NCI-H1417 (cell line): ENCODE measurements around the gene LMO1.
A peak's percentile ranks its signal among the peaks of the same experiment; 100 is the strongest.

Experiments
- DNase-seq, 3 experiments: peaks; one replicate each; lab custom pipeline; 2025; lab: John Stamatoyannopoulos, UW

Gene LMO1

DNA sequence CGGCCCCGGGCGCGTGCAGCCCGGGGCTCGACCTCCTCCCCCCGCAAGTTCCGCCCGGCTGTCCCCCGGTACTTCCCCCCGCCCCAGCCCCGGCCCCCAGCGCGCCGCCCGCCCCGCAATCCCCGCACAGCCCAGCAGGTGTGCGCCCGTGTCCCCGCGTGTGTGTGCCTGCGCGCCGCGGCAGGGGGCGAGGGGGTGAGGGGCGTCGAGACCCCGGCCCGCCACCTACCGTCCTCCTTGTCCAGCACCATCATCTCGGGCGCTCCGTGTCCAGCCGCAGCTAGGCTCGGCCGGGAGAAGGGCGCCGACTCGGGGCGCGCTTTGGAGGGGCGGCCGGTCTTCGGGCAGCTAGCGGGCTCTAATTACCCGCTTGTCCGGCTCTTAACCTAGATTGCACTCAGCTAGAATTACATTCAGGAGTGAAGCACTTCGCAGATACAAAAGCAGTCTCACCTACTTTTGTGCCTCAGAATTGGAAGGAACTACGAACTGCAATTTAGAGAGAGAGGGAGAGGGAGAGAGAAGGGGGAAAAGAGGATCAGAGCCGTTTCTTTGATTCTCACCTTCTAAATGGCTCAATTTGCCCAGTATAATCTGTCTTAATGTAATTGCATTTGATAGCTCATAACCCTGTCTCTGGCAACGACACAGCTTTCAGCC is 439 bp downstream of the LMO1 start:
- peak; percentile 44 to 82 (median 79) for DNase-seq

DNA sequence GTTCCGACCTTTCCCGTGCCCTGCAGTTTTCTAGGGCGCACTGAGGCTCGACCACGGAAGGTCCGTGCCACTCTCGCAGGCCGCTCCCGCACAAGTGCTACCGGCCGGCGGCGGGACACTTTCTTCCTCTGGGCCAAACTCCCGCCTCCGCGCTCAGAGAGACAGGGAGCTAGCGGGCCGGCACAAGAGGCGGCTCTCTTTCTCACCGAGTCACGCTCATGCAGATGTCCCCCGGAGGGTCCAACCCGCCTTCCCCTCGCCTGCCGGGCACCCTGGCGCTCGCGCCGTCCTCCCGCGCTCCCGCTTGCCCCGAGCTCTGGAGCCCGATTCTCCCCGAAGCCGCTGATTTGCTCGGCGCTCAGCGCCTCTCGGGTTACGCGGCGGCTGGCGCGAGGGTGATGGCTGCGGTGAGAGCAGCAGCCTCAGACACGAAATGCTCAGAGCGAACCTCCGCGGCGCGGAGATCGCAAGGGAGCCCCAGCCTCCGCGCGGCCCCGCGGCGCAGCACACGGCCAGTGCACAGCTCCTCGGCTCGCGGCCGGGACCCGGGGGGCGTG is 1.0 kb downstream of the LMO1 start:
- peak; percentile 69 to 76 (median 71) for DNase-seq

DNA sequence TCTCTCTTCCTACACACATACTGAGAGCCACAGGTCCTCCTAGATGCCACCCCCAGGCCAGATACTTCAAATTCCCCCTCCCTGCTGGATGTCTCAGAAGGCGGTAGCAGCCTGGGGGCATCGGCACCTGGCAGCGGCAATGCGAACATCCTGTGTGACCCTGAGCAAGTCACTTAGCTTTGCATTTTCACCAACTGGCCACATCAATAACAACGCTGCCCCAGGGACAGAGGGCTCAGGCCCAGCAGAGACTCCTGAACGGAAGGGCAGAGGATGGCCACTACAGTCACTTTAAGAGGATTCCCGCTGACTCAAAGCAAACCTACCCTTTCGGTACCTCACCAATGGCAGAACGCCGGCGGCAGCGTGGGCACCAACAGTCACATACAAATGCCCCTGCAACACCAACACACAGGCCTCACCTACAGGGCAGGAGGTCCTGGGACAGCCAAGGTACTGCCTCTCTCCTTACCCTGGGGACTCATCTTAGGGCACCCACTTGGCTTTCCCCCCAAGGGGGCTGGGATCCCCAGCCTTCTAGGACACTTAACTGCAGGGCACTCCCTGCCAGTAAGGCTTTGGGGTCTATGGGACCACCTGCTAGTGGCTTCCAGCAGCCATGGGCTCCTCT is 1.6 kb downstream of the LMO1 start:
- no peak for DNase-seq

GRCh38 chr11:8261291-8261690 is 2.4 kb downstream of the LMO1 start:
- DNase-seq, result no peak

- no peak for DNase-seq
Measured at GRCh38 chr11:8260202-8260966, 3.3 kb downstream of the LMO1 start.

- no peak for DNase-seq
Measured at GRCh38 chr11:8259306-8259959, 4.2 kb downstream of the LMO1 start.

DNA sequence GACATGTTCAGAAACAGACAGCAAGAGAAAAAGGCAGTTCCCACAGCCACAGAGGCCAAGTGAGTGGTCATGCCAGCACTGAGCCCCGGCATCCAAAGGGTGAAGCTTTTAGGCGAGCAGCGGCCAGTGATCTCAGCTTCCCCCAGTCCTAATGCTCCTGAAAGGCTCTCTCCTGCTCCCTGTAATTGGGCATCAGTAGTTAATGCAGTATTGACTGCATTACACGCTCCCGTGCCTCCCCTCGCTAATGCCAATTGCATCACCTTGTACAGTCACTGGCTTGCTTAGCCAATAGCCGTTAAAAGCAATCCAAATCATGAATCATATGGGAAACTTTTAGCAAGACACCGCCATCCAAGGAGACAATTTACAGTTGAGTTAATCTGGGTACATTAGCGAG is 4.9 kb downstream of the LMO1 start:
- peak in 1 of 3 experiments; percentile 11 for DNase-seq

DNA sequence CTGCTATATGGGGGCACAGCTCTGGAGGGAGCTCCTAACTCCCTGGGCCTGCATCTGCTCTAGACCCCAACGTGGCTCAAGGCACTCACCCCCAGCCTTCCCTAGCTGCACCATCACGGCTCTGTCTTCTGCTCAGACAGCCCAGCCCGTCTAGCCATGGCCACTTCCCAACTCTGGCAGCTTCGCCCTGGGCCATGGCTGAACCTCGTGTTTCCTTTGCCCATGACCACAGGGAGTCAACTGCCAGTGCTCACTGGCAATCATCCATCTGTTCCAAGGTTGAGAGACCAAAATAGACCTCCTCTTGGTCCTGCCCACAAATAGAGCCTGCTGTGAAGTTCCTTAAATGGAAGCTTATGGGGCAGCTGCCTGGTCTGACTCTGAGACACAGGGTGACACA is 5.4 kb downstream of the LMO1 start:
- DNase-seq, result no peak

DNA sequence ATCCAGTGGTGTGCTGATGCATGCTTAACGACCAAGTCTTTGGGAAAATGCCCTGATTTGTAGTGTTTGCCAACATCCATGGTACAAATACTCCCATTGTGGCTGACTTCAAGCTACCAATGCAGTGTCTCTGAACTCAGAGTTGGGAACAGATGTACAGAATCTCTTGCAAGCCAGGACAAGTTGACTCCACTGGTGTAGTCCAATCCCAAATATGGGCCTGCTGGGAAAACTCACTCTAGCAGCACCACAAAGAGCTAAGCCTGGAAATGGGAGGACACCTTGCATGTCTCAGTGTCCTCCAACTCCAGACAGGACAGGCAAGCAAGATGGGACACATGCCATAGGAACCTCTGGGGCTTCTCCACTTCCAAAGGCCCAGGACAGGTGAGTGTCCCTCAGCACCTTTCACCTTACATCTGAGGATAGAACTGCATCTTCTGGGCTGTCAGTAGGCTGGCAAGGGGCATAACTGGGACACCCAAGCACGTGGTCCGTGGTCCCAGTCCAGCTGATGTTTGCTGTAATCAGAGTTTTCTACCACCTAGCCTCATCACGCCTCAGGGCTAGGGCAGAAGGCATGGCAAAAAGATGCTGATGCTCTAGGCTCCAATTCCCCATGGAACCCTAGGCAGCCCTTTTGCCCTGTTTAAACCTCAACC is 6.5 kb downstream of the LMO1 start:
- no peak for DNase-seq

GRCh38 chr11:8256271-8257002 is 7.2 kb downstream of the LMO1 start:
- no peak for DNase-seq

DNA sequence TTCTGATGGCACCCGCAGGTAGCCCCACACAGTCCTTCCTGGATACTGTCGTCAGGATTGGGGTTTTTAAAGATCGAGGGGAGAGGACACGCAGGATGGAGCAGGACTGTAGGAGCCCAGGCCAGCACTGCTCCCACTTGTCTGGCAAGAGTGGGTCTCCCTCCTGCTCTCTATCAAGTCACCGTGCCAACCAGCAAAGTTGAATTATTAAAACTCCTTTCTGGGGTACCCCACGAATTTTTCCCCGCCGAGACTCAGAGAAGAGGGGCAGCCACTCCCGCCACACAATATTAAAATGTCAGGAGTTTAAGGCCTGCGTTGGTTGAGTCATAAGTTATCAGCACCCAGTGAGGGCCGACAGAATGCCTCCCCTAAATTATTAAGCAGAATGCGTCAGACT is 10.1 kb downstream of the LMO1 start:
- no peak for DNase-seq

- no peak for DNase-seq
Measured at GRCh38 chr11:8252946-8253345, 10.7 kb downstream of the LMO1 start.

- no peak for DNase-seq
Measured at GRCh38 chr11:8252388-8252787, 11.3 kb downstream of the LMO1 start.

- DNase-seq, result no peak
Measured at GRCh38 chr11:8251616-8252295, 11.9 kb downstream of the LMO1 start.

DNA sequence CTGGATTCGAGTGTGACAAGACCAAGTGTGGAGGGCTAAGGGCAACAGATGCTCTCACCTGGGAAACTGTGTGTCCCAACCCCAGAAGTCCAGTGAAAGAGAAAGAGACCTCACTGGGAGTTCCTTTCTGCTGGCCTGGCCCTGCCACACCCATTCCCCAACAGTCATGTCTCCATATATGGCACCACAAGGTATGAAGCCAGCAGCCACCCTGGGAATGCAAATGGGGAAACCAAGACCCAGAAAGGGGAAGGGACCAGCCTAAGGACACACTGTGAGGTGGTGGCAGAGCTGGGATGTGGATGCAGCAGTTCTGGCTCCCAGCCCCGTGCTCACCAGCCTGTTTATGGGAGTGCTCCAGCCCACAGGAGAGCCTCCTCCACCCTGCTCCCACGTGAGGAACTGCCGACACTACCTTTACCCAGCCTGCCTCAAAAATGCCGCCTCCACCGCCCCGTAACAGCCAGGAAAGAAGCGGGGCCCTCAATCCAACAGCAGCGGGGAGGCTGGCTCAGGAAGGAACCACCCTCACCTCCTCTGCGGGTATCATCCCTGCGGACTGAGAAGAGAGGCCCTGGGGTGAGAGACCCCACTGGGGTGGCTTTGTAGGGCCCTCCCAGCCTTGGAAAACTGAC is 12.6 kb downstream of the LMO1 start:
- DNase-seq, result no peak

DNA sequence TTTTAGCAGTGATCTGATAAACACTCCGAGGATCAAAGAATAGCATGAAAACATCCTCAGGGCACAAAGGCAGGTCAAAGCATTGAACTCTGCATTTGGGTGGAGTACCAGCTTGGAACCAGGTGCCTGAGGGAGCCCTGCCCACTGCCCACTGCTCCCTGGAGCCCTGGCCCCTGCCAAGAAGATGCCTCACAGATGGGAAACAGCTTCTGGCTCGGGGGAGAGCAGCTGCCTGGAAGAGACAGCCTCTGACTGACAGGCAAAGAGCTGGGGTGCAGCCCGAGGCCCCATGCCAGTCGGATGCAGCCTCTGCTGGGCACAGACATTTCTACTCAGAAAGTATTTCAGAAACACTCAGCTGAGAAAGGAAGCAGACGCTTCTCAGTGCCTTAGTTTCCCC is 13.2 kb downstream of the LMO1 start:
- peak in 1 of 3 experiments; percentile 10 for DNase-seq

GRCh38 chr11:8249482-8249881 is 14.2 kb downstream of the LMO1 start:
- no peak for DNase-seq

DNA sequence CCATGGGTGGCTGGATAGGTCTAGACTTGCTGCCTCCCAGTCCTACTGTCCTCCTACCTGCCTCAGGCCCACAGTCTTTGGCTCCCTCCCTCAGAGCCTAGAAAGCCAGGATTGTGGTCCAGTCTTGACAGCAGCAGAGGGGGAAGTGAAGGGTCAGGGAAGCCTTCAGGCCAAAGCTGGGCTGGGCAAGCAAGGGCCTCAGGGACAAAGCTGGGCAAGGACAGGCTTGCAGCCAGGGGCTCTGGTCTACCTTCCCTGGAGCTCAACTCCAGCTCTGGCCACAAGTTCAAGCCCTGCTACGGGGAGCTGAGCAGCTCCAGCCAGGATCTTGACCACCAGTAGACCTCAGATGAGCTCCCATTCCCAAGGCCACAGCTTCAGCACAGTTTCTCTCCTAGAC is 14.9 kb downstream of the LMO1 start:
- DNase-seq, result no peak

DNA sequence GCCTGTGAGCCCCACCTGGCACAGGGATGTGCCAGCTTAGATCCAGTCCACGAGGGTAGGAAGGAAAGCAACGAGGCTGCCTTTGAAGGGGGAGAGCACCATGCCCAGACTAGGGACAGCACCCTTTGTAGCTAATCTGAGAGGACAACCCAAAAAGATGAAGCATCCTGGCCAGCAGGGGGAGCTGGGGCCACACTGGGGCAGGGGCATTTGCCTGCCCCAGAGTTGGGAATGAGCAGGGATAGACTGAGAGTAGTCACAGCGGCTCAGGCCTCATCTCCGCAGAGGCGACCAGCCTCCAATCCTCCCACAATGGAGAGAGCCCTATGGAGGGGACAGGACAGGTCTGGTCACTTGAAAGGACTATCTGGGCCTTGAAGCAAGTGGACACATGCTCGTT is 16.4 kb downstream of the LMO1 start:
- peak in 2 of 3 experiments; percentile 23 for DNase-seq

DNA sequence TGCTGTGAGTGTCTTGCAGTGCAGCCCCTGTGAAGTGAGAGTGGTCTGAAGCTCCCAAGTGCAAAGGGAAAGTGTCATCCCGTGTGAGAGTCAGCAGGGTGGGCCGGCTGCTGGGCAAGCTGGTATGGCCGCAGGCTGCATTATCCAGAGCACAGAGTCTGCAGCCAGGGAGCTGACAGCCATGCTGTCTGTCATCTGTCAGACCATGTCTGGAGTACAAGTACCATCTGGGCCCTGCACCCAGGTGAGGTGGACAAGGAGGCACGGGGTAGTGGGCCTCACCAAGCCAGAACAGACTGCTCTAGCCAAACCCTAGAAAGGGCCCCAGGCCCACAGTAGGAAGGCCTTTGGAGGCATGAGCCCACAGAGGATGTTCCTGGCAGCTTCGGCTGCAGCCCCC is 20.2 kb downstream of the LMO1 start:
- no peak for DNase-seq
